HG03196 (cell line): ENCODE results near the gene POSTN.

Experiments
- ATAC-seq: cut with Tn5 transposase; IDR thresholded peaks from one replicate; pipeline ENCODE4 v1.9.1; 2021; ENCODE audit not compliant: unreplicated experiment

POSTN gene

GRCh38 chr13:37515226-37515625, 83.3 kb downstream of the POSTN start:
- ATAC-seq, result no peak
